Activated CD4-positive, alpha-beta T cell treated with anti-CD3 and anti-CD28 coated beads for 1 hour (primary cell): ENCODE results near the gene RASSF4.

ENCODE experiments used
- DNase-seq: peaks from one replicate; pipeline ENCODE4 v3.0.0-alpha.2; 2020

The RASSF4 gene

DNA sequence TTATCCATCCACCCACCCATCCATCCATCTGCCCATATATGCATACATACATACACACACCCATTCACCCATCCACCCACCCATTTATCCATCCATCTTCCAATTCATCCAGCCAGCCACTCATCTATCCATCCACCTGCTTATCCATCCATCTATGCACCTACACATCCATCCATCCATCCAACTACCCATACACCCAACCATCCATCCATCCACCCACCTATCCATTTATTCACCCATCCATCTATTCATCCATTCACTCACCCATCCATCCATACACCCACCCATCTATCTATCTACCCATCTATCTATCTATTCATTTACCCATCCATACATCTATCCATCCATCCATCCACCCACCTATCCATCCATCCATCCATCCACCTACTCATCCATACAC, 31.1 kb upstream of the RASSF4 start:
- no peak for DNase-seq

DNA sequence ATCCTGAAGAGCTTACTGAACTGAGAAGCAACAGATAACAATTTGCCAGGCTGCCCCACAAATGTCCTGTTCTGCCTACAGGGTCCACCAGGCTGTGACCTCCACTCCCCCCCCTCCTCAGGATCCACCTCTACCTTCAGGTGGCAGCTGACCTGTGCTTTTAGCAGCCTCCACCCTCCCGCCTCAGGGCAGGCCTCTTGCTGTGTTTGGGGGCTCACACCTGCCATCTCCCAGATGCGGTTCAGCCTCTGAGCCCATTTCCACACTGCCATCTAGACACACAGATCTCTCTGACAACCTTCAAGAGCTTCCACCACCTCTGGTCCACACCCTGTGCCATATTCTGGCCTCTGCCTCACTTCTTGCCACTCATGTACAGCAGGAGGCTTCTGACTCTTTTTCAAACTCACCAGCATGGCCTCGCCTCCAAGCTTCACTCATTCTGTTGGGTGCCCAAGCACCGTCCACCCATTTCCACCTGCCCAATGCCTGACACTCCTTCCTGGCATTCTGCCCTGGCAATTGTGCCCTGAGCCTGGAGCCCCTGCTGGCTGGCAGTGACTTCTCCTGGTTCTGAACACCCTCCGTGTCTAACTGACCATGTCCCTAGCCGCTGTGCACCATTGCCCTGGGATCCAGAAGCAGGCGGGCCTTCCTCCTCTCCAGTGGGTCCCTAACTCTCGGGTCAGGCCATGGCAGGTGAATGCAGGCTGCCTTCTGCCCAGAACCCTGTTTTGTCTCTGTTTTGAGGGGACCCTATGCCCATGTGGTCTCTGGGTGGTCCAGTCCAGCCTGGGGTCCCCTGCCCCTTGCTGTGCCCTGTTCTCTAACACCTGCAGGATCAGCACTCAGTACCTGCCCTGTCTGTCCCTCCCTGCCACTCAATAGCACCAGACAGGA, 30.0 kb upstream of the RASSF4 start:
- no peak for DNase-seq

GRCh38 chr10:44930904-44931620, 28.5 kb upstream of the RASSF4 start:
- DNase-seq = no peak

DNA sequence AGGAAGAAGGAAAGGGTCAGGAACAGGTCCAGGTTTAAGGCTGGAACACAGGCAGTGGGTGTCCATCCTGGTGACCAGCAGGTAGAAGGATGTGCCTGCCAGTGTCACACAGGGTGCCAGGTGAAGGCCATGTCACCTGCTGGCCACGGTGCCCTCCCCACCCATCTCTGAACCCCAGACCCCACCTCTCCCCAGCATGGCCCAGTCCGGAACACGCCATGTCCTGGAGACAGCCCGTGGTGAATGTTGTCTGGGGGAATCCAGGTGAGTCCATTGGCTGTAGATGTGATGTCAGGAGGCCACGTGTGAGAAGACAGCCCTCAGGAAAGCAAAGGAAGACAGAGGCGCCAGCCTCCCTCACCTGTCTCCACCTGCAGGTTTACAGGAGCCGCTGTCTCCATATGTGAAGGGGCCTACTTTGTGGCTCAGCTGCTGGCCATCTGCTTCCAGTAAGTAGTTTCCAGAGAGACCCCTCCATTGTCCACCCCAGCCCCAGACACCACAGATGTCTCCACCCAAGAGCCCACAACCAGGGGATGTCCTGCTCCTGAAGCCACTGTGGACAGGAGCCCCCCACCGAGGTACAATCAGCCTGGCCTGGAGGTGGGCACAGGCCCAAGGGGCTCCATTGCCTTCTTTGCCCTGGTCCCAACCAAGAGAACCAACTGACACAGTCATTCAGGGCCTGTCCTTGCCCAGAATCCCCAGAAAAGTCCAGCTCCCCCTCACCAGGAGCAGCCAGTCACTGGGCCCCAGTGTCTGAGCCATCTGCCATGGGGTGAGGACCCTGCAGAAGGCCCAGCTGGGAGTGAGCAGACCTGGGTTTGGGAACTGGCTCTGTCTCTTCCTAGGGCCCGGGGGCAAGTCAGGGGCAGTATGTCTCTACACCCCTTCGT, 27.7 kb upstream of the RASSF4 start:
- DNase-seq = no peak

DNA sequence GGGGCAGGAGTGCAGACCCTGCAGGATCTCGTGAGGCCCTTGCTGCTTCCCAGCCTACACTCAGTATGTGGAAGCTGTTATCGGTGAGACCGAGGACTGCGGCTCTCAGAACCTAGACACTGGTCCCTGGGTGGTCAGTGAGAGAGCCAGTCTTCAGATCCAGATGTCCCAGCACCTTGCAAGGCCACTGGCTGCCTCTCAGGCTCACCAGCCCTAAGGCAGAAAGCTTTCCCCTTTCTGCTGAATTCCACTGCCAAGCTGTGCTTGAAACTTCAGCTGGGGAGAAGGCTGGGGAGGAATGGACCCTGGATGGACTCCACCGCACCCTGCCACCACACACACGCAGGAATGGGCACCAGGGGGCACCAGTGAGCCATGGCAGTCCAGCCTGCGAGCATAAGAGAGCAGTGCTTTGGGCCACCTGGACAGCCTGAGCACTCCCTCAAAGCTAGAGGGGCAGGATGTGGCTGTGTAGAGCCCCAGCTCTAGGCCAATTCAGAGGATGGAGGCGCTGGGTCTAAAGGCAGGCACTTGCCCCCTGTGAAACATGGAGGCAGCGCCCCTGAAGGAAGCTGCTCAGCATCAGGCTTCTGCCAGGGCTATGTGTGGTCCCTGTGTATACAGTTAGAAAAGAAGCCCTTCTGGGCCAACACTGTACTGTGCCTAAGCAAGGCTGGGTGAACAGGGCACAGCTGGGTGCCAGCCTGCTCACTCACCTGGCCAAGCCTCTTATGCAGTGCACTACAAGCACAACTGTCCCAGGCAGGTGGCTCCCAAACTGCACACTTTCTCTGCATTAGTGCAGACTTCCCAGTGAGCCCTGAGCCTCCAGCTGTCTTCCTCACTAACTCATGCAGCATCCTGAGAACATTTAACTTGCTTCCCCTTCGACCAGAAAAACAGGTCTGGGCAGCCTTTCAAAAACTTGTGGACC, 26.8 kb upstream of the RASSF4 start:
- DNase-seq = peak; percentile 65

DNA sequence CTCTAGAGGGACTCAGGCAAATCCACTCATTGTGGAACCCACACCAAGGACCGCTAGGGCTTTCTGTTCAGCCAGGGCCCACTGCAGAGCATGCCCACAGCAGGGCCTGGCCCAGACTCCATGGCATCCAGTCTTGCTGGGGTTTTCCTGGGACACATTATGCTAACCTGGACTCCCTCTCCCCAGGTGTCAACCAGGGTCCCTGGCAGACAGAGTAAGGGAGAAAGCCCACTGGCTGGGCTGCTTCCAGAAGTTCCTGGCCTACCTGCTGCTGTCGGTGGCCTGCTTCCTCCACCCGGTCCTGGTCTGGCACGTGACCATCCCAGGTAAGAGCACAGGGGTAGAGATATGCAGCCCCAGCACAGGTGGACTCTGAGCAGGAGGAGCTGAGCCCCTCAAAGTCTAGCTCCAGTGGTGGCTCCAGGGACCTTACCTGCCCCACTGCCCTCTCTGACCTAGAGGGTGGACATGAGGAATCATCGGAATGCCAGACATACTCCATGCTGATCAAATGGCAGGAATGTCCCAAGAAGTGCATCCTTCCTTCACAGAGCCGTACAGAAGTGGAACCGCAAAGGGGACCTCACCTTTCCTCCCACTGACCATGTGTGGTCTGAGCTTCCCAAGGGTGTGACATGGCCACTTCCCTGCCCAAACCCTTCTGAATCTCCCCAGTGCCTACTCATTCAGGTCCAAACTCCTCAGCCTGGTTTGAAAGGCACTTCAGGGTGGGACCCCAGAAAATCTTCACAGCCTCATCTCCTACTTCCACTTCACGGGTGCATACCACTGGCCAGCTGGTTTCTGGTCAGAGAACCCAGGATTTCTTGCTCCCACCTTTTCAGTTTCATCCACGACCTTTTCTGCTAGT, 25.9 kb upstream of the RASSF4 start:
- DNase-seq = no peak

- DNase-seq = no peak
Measured at GRCh38 chr10:44934416-44935200, 25.0 kb upstream of the RASSF4 start.

GRCh38 chr10:44935201-44935965, 24.2 kb upstream of the RASSF4 start:
- DNase-seq = no peak

DNA sequence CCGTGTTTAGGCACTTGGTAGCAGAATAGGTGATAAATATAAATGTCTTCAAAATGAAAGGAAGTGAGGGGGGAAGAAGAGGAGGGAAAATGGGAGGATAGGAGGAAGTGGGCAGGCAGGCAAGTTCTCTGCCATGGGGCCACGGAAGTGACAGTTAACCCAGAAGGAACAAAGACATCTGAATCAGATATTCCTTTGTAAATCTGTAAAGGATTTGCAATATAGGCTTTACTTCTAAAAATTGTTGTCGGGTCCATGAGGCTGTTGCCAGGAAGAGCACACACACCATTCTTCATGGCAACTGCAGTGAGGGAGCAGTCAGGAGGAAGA, 23.7 kb upstream of the RASSF4 start:
- DNase-seq = no peak

GRCh38 chr10:44936314-44936975, 23.2 kb upstream of the RASSF4 start:
- DNase-seq = no peak

- DNase-seq = no peak
Measured at GRCh38 chr10:44937196-44938005, 22.2 kb upstream of the RASSF4 start.

- DNase-seq = no peak
Measured at GRCh38 chr10:44938956-44939355, 20.6 kb upstream of the RASSF4 start.

GRCh38 chr10:44939691-44940401, 19.8 kb upstream of the RASSF4 start:
- no peak for DNase-seq

DNA sequence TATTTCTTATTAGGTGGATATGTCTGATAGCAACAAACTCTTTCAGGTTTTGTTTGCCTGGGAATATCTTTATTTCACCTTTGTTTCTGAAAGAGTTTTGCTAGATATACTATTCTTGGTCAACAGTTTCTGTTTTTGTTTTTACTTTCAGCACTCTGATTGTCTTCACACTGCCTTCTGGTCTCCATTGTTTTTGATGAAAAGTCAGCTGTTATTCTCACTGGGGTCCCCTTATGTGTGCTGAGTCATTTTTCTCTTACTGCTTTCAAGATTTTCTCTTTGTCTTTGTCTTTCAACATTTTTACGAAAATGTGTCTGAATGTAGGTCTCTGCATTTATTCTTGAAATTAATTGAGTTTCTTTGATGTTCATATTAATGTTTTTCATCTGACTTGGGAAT, 15.2 kb upstream of the RASSF4 start:
- no peak for DNase-seq

DNA sequence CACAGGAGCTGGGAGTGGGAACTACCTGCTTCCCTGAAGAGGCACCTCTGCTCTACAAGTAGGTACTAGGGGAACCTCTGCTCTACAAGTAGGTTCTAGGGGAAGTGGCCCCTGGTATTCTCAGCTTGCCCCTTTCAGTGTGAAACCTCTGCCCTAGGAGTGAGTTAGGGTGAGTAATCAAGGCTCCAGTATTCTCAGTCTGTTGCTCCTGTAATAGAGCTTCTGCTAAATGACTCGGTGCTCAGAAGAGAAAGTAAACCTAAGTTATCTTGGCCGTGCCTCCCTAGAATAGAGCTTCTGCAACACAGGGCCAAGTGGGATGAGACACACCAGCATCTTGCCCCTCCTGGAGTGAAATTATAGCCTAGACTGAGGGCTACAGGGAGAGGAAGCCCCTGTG, 13.4 kb upstream of the RASSF4 start:
- no peak for DNase-seq

- no peak for DNase-seq
Measured at GRCh38 chr10:44947371-44948152, 12.0 kb upstream of the RASSF4 start.

GRCh38 chr10:44948642-44949041, 11.0 kb upstream of the RASSF4 start:
- no peak for DNase-seq
